ENCODE data around the gene CHST3. TPM values are rescaled to one million over a fixed set of nuclear protein-coding genes. Genes with fewer than 3 reads are reported as not detected.

Gene CHST3
- total and polyA plus RNA-seq, 2 experiments from 2014 or later, result 0.94 to 8.3 TPM

- Mint-ChIP-seq H3K27ac (no peak overlapping the region), H3K4me1 (peaks cover 8% of the 10 kb centered on the region), H3K4me3 (no peak overlapping the region), H3K36me3 (ENCODE audit: low read depth) (peaks cover 4% of the 10 kb centered on the region; the same call in 1 of the 3 replicates), H3K27me3 (ENCODE audit: insufficient read depth, low read depth, poor library complexity) (no peaks in the 10 kb centered on the region), H3K9me3 (no peaks in the 10 kb centered on the region)
- H3K27ac ChIP-seq (ENCODE audit: low read depth), result no peak overlapping the region
- no peak overlapping the region for H3K4me2 ChIP-seq
- H2AFZ ChIP-seq, result no peak overlapping the region
- no peak for DNase-seq (ENCODE audit: low spot score)
- no peaks in the 10 kb centered on the region; the same call in 1 of the 2 replicates for H3K36me3 ChIP-seq (ENCODE audit: insufficient read depth)
- H3K9me2 ChIP-seq (ENCODE audit: insufficient read depth), result no peaks in the 10 kb centered on the region
- TF ChIP-seq ZNF331 (CRISPR knock-in tag; IDR thresholded peaks at IDR 0.05; ENCODE audit: low read depth) (no peak), STAT1 (IDR thresholded peaks at IDR 0.05; ENCODE audit: unreplicated experiment) (no peak), NANOG (IDR thresholded peaks at IDR 0.05; ENCODE audit: borderline replicate concordance) (no peak), POLR2AphosphoS5 (IDR thresholded peaks at IDR 0.05; ENCODE audit: low read depth) (no peak), ZNF114 (CRISPR knock-in tag; IDR thresholded peaks at IDR 0.05) (no peak), EZH2 (IDR thresholded peaks at IDR 0.05; ENCODE audit: low read depth, unreplicated experiment) (no peak)
- TF ChIP-seq, protein P1, sequence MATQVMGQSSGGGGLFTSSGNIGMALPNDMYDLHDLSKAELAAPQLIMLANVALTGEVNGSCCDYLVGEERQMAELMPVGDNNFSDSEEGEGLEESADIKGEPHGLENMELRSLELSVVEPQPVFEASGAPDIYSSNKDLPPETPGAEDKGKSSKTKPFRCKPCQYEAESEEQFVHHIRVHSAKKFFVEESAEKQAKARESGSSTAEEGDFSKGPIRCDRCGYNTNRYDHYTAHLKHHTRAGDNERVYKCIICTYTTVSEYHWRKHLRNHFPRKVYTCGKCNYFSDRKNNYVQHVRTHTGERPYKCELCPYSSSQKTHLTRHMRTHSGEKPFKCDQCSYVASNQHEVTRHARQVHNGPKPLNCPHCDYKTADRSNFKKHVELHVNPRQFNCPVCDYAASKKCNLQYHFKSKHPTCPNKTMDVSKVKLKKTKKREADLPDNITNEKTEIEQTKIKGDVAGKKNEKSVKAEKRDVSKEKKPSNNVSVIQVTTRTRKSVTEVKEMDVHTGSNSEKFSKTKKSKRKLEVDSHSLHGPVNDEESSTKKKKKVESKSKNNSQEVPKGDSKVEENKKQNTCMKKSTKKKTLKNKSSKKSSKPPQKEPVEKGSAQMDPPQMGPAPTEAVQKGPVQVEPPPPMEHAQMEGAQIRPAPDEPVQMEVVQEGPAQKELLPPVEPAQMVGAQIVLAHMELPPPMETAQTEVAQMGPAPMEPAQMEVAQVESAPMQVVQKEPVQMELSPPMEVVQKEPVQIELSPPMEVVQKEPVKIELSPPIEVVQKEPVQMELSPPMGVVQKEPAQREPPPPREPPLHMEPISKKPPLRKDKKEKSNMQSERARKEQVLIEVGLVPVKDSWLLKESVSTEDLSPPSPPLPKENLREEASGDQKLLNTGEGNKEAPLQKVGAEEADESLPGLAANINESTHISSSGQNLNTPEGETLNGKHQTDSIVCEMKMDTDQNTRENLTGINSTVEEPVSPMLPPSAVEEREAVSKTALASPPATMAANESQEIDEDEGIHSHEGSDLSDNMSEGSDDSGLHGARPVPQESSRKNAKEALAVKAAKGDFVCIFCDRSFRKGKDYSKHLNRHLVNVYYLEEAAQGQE (IDR thresholded peaks at IDR 0.05; ENCODE audit: unreplicated experiment), result no peak
- no peaks in the 10 kb centered on the region for H3K4me1 ChIP-seq (ENCODE audit: insufficient read depth)
- H3F3A ChIP-seq (replicated peaks; ENCODE audit: low read depth), result no peaks in the 10 kb centered on the region
- ATAC-seq, result no peak
- no peak overlapping the region for H3K4me3 ChIP-seq
- no peaks in the 10 kb centered on the region; the same call in 1 of the 2 replicates for H4K20me1 ChIP-seq (replicated peaks; ENCODE audit: insufficient read depth)
- H3K27me3 ChIP-seq (ENCODE audit: insufficient read depth), result no peaks in the 10 kb centered on the region
- no peaks in the 10 kb centered on the region for H3K79me2 ChIP-seq (replicated peaks; ENCODE audit: insufficient read depth)
These were observed 43.2 kb downstream of the CHST3 start for GRCh38 chr10:72007246-72007892.

- H3K4me3 Mint-ChIP-seq, result no peak overlapping the region
- no peaks in the 10 kb centered on the region for H3K27me3 Mint-ChIP-seq (ENCODE audit: insufficient read depth, low read depth, poor library complexity)
- H3K9me3 Mint-ChIP-seq, result no peaks in the 10 kb centered on the region
- TF ChIP-seq JUNB (IDR thresholded peaks at IDR 0.05; ENCODE audit: unreplicated experiment) (no peak), NANOG (IDR thresholded peaks at IDR 0.05; ENCODE audit: borderline replicate concordance) (no peak), POLR2AphosphoS5 (IDR thresholded peaks at IDR 0.05; ENCODE audit: low read depth) (no peak), CREB1 (CRISPR knock-in tag; IDR thresholded peaks at IDR 0.05; ENCODE audit: low read depth) (no peak), STAT1 (IDR thresholded peaks at IDR 0.05; ENCODE audit: unreplicated experiment) (no peak)
- TF ChIP-seq, protein P1 (IDR thresholded peaks at IDR 0.05; ENCODE audit: unreplicated experiment), result no peak
- TF ChIP-seq, protein P2, sequence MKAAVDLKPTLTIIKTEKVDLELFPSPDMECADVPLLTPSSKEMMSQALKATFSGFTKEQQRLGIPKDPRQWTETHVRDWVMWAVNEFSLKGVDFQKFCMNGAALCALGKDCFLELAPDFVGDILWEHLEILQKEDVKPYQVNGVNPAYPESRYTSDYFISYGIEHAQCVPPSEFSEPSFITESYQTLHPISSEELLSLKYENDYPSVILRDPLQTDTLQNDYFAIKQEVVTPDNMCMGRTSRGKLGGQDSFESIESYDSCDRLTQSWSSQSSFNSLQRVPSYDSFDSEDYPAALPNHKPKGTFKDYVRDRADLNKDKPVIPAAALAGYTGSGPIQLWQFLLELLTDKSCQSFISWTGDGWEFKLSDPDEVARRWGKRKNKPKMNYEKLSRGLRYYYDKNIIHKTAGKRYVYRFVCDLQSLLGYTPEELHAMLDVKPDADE (IDR thresholded peaks at IDR 0.05), result no peak
These were observed 44.1 kb downstream of the CHST3 start for GRCh38 chr10:72008096-72008981.

More at GRCh38 chr10:72008096-72008981, 44.1 kb downstream of the CHST3 start:
- no peak overlapping the region for H3K27ac Mint-ChIP-seq
- no peak overlapping the region for H3K4me2 ChIP-seq
- H3K27me3 ChIP-seq (ENCODE audit: insufficient read depth), result no peaks in the 10 kb centered on the region
- H3K36me3 ChIP-seq (ENCODE audit: insufficient read depth), result no peaks in the 10 kb centered on the region; the same call in 1 of the 2 replicates
- no peaks in the 10 kb centered on the region; the same call in 1 of the 2 replicates for H4K20me1 ChIP-seq (replicated peaks; ENCODE audit: insufficient read depth)
- H3K4me1 ChIP-seq (ENCODE audit: insufficient read depth), result no peaks in the 10 kb centered on the region
- H3K79me2 ChIP-seq (replicated peaks; ENCODE audit: insufficient read depth), result no peaks in the 10 kb centered on the region
- H3K4me1 Mint-ChIP-seq, result peaks cover 8% of the 10 kb centered on the region
- no peaks in the 10 kb centered on the region for H3F3A ChIP-seq (replicated peaks; ENCODE audit: low read depth)
- H3K27ac ChIP-seq (ENCODE audit: low read depth), result no peak overlapping the region
- no peaks in the 10 kb centered on the region for H3K9me2 ChIP-seq (ENCODE audit: insufficient read depth)
- no peak overlapping the region for H2AFZ ChIP-seq
- ATAC-seq (peak; percentile 33; the same call in 2 of the 3 replicates), DNase-seq (ENCODE audit: low spot score) (no peak)
- H3K36me3 Mint-ChIP-seq (ENCODE audit: low read depth), result peaks cover 4% of the 10 kb centered on the region; the same call in 1 of the 3 replicates
- no peak overlapping the region for H3K4me3 ChIP-seq

Data from GM23338 (cell line).